ENCODE measurements around the gene DNPH1.

Gene DNPH1

DNA sequence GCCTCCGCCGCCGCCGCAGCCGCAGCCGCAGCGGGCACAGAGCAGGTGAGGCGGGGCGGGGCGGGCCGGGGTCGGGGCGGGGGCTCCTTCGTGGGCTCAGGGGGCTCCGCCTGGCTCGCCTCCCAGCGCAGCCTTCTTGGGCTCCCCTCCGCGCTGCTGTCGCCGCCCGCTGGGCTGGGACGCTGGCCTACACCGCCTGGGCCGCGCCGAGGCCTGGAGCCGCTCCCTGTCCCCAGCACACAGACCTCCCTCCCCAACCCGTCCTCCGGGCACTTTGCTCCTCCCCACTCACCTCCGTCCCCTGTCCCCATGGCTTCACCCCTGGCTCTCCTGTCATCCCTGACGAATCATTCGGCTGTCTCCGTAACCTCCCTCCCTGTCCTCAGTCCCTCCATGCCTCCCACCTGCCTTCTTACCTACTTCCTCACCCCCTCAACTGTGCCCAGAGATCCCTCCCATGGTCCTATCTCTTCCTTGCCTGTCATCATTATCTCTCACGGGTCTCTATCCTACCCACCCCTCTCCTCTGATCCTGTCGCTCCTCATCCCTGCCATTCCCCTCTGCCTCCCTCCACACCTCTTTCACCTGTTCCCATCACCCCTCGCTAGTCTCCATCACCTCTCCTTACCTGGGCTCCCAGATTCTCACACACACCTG lies 14.5 kb upstream of the DNPH1 start:
- DNase-seq (ENCODE audit: low read depth in 2 of 2) = no peak

DNA sequence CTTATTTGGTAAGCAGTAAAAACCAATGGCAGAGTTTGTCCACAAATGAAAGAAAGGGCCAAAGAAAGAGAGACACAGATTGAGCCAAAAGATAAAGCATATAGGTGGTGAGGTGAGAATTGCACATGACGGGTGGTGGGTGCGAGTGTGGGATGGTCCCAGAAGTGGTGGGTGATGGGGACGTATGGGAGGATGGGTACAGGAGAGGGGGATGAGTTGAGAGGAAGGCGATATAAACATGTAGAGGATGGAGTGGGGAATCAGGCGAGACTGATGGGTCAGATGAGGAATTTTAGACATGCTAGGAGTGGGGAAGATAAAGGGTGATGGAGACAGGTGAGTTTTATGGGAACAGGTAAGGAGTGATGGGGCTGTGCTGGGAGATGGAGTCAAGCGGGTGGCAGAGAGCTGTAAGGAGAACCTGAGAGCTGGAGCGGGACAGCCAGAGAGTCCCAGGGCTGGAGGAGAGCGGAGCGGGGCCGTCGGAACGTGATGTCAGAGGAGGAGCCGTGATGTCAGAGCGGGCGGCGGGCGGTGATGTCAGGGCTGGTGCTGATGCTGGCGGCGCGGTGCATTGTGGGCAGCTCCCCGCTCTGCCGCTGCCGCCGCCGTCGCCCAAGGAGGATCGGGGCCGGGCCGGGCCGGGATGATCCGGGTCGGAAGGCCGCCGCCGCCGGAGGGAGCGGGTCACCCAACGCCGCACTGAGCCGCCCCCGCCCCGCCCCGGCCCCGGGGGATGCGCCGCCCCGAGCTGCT lies 13.8 kb upstream of the DNPH1 start, which contains the start of gene TTBK1:
TTBK1 (plus strand) TSS at position 574 of the 756 bp plus-strand sequence. CDS start 3,180 bp downstream, outside the sequence.
- no peak for DNase-seq (ENCODE audit: low read depth in 2 of 2)

DNA sequence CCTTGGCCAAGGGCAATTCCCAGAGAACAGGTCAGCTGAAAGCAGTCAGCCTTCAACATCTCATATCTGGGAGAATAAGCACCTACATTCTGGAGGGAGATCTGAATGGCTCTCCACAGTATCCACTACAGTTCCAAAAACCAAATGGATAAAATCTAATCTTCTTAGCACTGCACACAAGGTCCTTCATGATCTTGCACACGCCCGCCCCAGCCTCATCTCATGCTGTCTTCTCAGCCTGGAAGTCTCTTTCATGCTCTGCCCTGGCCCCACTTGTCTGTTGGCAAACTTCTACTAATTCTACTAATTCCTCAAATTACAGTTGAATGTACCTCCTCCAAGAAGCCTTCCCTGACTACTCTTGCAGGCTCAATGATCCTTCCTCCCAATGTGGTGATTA lies 12.2 kb upstream of the DNPH1 start:
- no peak for DNase-seq (ENCODE audit: low read depth in 2 of 2)

DNA sequence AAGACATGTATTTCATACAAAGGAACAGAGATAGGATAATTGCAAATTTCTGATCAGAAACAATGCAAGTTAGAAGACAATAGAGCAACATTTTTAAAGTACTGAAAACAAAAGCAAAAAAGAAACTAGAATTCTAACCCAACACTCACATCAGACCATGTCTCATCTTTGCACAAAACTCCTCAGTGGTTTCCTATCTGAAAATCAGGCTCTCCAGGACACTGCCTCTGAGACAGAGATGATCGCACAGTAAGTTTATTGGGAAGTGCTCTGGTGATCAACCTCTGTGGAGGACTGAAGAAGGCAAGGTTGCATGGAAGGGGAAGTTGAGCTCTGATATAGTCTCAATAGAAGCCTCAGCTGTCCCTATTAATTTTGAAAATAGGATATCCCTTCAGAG lies 11.7 kb upstream of the DNPH1 start:
- DNase-seq (ENCODE audit: low read depth in 2 of 2) = no peak

DNA sequence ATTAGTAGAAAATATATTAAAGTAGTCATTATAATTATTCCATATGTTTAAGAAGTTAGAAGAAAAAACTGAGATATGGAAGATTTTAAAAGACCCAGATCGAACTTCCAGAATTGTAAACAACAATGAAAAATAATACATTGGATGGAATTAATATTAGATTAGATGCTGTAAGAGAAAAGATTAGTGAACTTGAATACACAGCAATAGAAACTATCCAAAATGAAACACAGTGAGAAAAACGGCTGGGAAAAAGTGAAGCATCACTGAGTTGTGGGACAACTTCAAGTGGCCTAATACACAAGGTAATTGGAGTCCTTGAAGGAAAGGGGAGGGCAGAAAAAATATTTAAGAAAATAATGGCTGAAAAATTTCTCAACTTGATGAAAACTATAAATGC lies 9.8 kb upstream of the DNPH1 start:
- no peak for DNase-seq (ENCODE audit: low read depth in 2 of 2)

DNA sequence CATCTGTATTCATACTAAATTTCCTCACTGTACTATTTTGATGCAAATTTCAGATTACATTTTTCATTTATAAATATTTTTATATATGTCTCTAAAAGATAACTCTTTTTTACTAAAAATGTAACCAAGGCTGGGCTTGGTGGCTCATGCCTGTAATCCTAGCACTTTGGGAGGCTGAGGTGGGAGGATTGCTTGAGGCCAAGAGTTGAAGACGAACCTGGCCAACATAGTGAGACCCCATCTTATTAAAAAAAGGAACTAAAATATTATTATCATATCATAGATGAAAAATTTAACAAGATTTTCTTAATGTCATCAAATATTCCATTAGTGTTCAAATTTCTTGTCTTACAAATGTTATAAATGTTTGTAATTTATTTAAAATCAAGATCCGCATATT lies 6.6 kb upstream of the DNPH1 start:
- no peak for DNase-seq (ENCODE audit: low read depth in 2 of 2)

DNA sequence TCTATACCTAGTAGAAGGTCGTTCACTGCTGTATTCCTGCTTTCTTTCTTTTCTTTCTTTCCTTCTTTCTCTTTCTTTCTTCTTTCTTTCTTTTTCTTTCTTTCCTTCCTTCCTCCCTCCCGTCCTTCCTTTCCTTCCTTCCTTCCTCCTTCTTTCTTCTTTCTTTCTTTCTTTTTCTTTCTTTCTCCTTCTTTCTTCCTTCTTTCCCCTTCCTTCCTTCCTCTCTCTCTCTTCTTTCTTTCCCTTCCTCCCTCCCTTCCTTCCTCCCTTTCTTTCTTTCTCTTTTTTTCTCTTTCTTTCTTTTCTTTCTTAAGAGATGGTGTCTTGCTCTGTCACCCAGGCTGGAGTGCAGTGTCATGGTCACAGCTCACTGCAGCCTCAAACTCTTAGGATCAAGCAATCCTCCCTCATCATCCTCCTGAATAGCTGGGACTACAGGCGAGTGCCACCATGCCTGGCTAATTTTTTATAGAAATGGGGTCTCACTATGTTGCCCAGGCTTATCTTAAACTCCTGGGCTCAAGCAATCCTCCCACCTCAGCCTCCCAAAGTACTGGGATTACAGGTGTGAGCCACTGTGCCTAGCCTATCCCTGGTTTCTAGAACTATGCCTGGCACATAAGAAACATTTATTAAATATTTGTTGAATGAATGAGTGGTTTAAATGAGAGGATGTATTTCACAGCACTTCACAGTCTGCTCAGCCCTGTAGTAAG lies 2.6 kb upstream of the DNPH1 start:
- no peak for DNase-seq (ENCODE audit: low read depth in 2 of 2)

DNA sequence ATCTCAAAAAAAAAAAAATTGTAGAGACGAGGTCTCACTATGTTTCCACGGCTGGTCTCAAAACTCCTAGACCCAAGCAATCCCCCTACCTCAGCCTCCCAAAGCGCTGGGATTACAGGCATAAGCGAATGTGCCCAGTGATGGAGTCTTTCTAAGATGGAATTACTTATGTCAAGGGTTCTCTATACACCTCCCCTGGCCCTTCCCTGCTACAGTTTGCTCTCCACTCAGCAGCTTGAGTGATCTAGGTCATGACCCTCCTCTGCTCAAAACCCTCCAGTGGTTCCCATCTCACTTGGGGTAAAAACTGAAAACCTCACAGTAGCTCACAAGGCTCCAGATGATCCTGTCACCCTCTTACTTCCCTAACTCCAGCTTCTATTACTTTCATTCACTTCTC lies 1.8 kb upstream of the DNPH1 start:
- DNase-seq (ENCODE audit: low read depth in 2 of 2) = no peak

DNA sequence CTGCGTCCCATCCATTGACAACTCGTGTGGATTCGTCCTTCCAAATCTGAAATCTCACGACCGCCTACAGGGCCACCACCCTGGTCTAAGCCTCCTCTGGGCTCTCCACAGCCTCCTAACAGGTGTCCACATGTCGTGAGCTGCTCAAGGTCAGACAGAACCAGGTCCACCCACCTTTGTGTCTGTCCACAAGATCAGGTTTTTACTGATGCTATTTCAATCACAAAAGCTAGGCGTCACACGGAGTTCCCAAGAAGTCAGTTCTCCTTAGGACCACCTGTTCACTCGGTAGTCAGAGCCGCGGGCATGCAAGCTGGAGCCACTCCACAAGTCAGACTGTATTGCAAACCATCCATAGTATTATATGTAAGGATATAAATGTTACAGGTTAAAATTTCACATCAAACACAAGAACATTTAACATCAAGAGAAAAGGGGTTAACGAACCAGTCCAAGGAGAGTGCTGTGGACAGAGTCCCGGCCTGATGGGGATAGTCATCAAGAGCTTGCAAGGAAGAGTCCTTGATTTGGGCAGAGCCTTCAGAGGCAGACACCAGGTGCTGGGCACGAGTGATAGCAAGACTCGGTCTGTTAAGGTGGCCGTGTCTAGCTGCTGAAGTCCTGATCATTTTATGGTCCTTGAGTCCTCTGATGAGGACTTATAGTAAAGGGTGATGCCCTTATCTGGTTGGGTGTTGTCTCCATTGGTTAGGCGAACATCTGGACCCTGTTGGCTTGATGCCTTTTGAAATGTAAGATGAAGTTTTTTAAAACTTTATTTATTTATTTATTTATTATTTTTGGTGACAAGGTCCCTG lies 731 bp upstream of the DNPH1 start:
- DNase-seq (ENCODE audit: low read depth in 2 of 2) = no peak

DNA sequence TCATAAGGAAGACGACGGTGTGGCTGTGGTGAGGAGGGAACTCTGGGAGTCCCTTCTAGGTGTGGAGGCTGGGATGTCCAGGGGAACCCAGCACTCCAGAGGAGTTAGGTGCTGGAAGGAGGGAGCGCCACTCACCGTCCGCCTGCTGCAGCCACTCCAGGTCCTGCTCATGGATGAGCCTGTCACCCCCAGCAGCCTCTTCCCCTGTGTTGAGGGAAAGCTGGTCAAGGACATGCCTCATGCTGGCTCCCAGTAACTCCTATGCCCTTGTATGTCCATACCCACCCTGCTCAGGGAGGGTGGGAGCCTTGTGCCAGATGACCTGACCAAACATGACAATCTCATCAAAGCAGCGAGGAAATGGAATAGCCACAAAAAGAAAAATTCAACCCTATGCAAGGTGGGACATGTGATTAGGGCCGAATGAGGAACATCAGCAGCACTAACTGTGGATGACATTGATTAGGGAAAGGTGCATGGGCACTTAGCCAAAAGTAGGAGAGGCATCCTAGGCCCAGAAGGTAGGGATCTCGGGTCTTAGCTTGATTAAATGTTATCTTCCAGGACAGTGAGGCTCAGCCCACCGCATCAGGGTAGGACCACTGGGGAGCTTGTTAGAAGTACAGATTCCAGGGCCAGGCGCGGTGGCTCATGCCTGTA lies 3.0 kb downstream of the DNPH1 start:
- no peak for DNase-seq (ENCODE audit: low read depth in 2 of 2)

DNA sequence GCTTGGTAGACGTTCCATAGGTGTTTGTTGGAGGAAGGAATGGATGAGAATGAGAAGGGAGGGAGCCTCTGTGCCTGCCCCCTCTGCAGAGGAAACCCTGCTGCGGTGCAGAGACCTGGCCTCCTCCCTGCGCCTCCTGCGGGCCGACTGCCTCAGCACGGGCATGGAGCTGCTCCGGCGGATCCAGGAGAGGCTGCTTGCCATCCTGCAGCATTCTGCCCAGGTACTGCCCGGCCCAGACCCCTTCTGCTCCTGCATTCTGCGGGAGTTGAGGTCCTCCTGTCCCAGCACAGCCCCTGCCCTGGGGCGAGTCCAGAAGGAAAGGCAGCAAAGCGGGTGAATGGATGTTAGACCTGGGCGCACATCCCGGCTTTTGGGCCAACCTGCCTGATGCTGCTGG lies 6.1 kb downstream of the DNPH1 start:
- DNase-seq (ENCODE audit: low read depth in 2 of 2) = no peak

DNA sequence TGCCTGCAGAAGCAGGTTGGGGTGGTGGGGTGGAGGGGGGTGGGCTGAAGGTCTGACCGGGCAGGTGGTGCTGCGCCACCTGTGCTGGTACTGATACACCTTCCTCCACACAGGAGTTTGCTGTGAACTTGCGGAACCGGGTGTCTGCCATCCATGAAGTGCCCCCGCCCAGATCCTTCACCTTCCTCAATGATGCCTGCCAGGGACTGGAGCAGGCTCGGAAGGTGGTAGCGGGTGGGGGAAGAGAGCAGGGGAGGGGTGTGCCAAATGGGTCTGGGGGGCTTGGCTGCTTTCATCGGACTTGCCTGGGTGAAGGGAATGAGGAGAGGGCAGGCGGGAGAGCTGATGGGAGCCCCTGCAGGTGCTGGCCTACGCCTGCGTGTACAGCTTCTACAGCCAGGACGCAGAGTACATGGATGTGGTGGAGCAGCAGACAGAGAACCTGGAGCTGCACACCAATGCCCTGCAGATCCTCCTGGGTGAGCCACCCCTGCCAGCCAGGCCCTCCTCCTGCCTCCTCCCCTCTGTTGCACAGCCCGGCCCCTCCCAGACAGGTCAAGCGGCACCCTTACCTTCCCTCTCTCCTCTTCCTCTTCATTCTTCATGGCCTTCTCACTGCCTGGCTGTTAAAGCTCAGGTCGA lies 6.7 kb downstream of the DNPH1 start:
- DNase-seq (ENCODE audit: low read depth in 2 of 2) = no peak

DNA sequence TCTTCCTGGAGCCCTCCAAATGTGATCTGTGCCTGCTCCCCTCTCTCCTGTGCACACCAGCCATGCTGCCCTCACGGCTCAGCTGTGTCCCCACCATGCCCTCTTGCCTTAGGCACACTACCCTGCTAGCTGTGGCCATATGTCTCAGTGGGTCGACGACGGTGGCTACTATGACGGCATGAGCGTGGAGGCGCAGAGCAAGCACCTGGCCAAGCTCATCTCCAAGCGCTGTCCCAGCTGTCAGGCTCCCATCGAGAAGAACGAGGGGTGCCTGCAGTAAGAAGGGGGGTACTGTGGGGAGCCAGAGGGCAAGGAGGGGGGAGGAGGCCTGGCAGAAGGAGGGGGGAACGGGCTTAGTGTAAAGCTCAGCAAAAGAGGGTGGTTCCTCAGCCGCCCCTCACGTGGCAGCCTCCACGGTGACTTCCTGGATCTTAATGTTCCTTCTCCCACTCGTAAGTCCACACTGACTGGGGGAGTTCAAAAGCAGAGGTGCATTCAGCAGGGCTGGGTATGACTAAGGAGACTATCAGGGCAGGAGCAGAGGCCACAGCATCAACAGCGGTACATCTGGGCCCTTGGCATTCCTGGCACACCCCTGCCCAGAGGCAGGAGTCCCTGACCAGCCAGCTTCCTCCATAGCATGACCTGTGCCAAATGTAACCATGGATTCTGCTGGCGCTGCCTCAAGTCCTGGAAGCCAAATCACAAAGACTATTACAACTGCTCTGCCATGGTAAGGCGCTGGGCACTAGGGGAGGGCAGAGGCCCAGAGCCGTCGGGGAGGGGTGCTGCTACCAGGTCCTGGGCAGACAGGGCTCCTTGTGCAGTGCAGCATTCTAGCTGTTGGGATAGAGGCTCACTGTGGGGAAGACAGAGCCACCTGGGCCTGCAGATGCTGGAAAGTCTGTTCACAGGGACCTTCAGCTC lies 8.0 kb downstream of the DNPH1 start:
- DNase-seq (ENCODE audit: low read depth in 2 of 2) = no peak

DNA sequence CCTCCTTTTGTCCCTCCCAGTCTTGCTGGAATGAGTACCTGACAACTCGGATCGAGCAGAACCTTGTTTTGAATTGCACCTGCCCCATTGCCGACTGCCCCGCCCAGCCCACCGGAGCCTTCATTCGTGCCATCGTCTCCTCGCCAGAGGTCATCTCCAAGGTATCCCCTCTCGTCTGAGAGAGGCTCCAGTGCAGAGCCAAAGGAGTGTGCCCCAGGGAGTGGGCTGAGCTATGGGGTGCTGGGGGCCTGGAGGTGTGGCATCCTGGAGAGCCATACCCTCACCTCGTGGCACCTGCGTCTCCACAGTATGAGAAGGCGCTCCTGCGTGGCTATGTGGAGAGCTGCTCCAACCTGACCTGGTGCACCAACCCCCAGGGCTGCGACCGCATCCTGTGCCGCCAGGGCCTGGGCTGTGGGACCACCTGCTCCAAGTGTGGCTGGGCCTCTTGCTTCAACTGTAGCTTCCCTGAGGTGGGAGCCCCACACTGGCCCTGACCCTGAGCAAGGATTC lies 8.8 kb downstream of the DNPH1 start:
- no peak for DNase-seq (ENCODE audit: low read depth in 2 of 2)

DNA sequence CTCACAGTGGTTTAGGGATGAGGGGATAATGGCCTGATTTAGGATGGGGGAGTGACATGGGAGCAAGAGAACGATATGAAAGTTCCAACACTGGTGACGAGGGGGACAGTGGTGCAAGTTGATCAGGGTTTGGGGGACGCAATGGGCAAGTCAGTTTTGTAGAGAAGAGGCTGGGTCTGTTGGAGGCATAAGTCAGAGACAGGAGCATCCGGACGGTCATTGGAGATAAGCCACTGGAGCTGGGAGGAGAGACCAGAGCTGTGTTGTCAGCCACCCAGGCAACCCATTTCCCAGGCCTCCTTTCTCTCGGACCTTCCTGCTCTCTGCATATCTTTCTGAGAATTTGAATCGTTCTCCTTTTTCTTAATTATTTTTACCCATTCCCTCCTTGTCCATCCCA lies 9.5 kb downstream of the DNPH1 start:
- DNase-seq (ENCODE audit: low read depth in 2 of 2) = no peak

DNA sequence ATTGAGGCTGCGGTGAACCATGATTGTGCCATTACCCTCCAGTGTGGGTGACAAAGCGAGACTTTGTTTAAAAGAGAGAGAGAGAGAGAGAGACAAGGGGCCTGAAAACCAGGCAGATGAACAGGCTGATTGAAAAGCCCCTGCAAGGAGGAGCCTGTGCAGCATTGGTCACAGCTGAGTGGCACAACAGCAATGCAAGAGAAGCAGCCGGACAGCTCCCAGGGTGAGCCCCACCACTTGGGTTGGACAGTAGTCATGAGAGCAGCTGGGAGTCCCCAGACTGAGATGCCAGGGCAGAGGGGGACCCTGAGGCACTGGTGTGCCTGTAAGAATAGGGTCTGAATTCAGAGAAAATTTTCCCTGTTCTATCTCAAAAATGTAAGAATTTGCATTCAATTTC lies 10.2 kb downstream of the DNPH1 start:
- no peak for DNase-seq (ENCODE audit: low read depth in 2 of 2)

DNA sequence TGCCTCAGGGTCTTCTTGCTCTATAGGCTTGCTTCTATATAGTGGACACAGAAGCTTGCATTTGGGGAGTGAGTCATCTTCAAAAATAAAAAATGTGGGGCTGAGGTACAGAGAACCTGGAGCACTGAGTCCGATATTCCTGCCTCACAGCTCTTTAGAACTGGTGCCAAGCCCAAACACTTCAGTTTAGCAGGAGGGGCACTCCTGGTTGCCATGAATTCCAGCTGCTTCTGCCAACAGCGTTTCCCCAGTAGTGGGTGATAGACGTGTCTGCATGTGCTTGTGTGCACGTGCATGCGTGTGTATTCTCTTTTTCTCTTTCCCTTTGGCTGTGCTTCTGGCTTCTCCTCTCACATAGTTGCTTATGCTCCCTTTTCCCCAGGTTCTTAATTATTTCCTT lies 11.9 kb downstream of the DNPH1 start:
- no peak for DNase-seq (ENCODE audit: low read depth in 2 of 2)

DNA sequence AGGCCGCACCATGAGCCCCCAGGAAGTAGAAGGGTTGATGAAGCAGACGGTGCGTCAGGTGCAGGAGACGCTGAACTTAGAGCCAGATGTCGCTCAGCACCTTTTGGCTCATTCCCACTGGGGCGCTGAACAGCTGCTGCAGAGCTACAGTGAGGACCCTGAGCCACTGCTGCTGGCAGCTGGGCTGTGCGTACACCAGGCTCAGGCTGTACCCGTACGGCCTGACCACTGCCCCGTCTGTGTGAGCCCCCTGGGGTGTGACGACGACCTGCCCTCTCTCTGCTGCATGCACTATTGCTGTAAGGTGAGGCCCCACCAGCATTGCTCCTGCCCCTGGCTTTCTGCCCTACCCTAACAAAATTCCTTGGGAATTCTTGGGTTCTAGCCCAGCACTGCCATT lies 13.1 kb downstream of the DNPH1 start:
- no peak for DNase-seq (ENCODE audit: low read depth in 2 of 2)

DNA sequence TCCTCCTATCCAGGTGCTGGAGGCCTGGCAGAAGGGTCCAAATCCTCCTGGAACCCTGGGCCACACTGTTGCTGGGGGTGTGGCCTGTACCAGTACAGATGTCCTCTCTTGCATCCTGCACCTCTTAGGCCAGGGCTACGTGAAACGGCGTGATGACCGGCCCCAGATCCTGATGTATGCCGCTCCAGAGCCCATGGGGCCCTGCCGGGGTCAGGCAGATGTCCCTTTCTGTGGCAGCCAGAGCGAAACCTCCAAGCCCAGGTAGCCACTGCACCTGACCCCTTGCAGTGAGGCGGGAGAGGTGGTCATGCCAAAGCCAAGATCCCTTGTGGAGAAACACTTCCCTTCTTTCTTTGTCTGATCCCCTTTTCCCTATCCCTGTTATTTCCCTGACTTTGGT lies 14.2 kb downstream of the DNPH1 start:
- DNase-seq (ENCODE audit: low read depth in 2 of 2) = no peak

DNA sequence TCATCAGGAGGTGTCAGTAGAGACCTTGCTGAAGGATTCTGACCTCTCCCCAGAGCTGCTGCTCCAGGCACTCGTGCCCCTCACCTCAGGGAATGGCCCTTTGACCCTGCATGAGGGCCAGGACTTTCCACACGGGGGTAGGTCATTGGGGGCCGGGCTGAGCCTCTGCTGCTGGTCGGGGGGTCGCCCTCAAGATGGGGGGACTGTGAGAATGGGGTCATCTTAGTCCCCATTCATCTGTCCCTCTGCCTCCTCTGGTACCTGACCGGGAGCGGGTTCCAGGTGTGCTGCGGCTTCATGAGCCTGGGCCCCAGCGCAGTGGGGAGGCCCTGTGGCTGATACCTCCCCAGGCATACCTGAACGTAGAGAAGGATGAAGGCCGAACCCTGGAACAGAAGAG lies 15.8 kb downstream of the DNPH1 start:
- no peak for DNase-seq (ENCODE audit: low read depth in 2 of 2)

Data from stimulated activated CD8-positive, alpha-beta memory T cell treated with anti-CD3 and anti-CD28 coated beads, Interleukin-7, amount 100 ng/mL, for 4 hours (primary cell).